Measurements from ENCODE around the gene SERPINB6. TPM values are rescaled to one million over a fixed set of nuclear protein-coding genes. Genes with fewer than 3 reads are reported as not detected.

The SERPINB6 gene
- total and polyA plus RNA-seq, 9 of the 15 experiments (the other 6 are each of a cell fraction or from before 2014, with no cell fraction given), result 86.6 to 211 (median 143) TPM

- TF ChIP-seq, protein P1, sequence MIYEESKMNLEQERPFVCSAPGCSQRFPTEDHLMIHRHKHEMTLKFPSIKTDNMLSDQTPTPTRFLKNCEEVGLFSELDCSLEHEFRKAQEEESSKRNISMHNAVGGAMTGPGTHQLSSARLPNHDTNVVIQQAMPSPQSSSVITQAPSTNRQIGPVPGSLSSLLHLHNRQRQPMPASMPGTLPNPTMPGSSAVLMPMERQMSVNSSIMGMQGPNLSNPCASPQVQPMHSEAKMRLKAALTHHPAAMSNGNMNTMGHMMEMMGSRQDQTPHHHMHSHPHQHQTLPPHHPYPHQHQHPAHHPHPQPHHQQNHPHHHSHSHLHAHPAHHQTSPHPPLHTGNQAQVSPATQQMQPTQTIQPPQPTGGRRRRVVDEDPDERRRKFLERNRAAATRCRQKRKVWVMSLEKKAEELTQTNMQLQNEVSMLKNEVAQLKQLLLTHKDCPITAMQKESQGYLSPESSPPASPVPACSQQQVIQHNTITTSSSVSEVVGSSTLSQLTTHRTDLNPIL (CRISPR knock-in tag; IDR thresholded peaks at IDR 0.05), result no peak
- peak; percentile 71; the same call in 1 of the 2 replicates for TF ChIP-seq HDAC2 (IDR thresholded peaks at IDR 0.05)
- peak; percentile 53 for TF ChIP-seq NUFIP1 (IDR thresholded peaks at IDR 0.05; ENCODE audit: partially characterized antibody)
- peak; percentile 97 for TF ChIP-seq JUND (IDR thresholded peaks at IDR 0.05; ENCODE audit: borderline replicate concordance, low read depth, low read length)
- TF ChIP-seq JUND (tag; IDR thresholded peaks at IDR 0.05; ENCODE audit: borderline replicate concordance, low read depth, low read length), result peak; percentile 93; the same call in 2 of the 3 replicates
- no peak for TF ChIP-seq FOXA3 (CRISPR knock-in tag; conservative IDR thresholded peaks at IDR 0.05 in 1 of 2, IDR thresholded peaks at IDR 0.05 in 1 of 2)
- TF ChIP-seq ESRRB (CRISPR knock-in tag; IDR thresholded peaks at IDR 0.05; ENCODE audit: borderline replicate concordance), result no peak
- no peak for TF ChIP-seq TSC22D4 (tag; IDR thresholded peaks at IDR 0.05)
- TF ChIP-seq TBP (optimal IDR thresholded peaks at IDR 0.05; ENCODE audit: low read depth, low read length), result peak; percentile 55
- TF ChIP-seq RFX5 (IDR thresholded peaks at IDR 0.05; ENCODE audit: low read depth, low read length), result no peak
- TF ChIP-seq, protein P2, sequence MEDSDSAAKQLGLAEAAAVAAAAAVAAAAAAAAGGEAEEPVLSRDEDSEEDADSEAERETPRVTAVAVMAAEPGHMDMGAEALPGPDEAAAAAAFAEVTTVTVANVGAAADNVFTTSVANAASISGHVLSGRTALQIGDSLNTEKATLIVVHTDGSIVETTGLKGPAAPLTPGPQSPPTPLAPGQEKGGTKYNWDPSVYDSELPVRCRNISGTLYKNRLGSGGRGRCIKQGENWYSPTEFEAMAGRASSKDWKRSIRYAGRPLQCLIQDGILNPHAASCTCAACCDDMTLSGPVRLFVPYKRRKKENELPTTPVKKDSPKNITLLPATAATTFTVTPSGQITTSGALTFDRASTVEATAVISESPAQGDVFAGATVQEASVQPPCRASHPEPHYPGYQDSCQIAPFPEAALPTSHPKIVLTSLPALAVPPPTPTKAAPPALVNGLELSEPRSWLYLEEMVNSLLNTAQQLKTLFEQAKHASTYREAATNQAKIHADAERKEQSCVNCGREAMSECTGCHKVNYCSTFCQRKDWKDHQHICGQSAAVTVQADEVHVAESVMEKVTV (CRISPR knock-in tag; IDR thresholded peaks at IDR 0.05), result peak; percentile 94
- TF ChIP-seq POLR2AphosphoS5 (IDR thresholded peaks at IDR 0.05; ENCODE audit: control insufficient read depth, insufficient read depth, low read depth, low read length), result peak; percentile 52; the same call in 1 of the 2 replicates
- TF ChIP-seq BRD4 (IDR thresholded peaks at IDR 0.05), result peak; percentile 28
- no peak for TF ChIP-seq PTBP1 (IDR thresholded peaks at IDR 0.05; ENCODE audit: low read depth, low read length)
- TF ChIP-seq, protein P3, sequence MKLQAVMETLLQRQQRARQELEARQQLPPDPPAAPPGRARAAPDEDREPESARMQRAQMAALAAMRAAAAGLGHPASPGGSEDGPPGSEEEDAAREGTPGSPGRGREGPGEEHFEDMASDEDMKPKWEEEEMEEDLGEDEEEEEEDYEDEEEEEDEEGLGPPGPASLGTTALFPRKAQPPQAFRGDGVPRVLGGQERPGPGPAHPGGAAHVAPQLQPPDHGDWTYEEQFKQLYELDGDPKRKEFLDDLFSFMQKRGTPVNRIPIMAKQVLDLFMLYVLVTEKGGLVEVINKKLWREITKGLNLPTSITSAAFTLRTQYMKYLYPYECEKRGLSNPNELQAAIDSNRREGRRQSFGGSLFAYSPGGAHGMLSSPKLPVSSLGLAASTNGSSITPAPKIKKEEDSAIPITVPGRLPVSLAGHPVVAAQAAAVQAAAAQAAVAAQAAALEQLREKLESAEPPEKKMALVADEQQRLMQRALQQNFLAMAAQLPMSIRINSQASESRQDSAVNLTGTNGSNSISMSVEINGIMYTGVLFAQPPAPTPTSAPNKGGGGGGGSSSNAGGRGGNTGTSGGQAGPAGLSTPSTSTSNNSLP (IDR thresholded peaks at IDR 0.05; ENCODE audit: borderline replicate concordance, low read depth, low read length), result peak; percentile 68; the same call in 1 of the 2 replicates
- peak; percentile 8 for TF ChIP-seq RBM39 (optimal IDR thresholded peaks at IDR 0.05; ENCODE audit: low read depth, low read length)
- no peak for TF ChIP-seq MTF1 (CRISPR knock-in tag; IDR thresholded peaks at IDR 0.05; ENCODE audit: borderline replicate concordance)
- no peak for TF ChIP-seq ADNP (tag; IDR thresholded peaks at IDR 0.05)
- TF ChIP-seq CC2D1A (IDR thresholded peaks at IDR 0.05), result no peak
These were observed 17.3 kb upstream of the SERPINB6 start (continued) for GRCh38 chr6:2988426-2989331.

Data from K562 (cell line).